HG02938 (cell line): ENCODE data around the gene RGS11.

Experiments used
- ATAC-seq: cut with Tn5 transposase; IDR thresholded peaks from one replicate; pipeline ENCODE4 v1.9.1; 2021; ENCODE audit warnings: mild to moderate bottlenecking, moderate library complexity; ENCODE audit not compliant: unreplicated experiment

Gene RGS11

GRCh38 chr16:296806-297510 lies 21.2 kb upstream of the RGS11 start:
- ATAC-seq, result no peak

GRCh38 chr16:296276-296675 lies 20.5 kb upstream of the RGS11 start:
- no peak for ATAC-seq

GRCh38 chr16:293043-293775 lies 17.5 kb upstream of the RGS11 start:
- ATAC-seq, result no peak

GRCh38 chr16:291539-291938 lies 15.8 kb upstream of the RGS11 start:
- ATAC-seq, result no peak

- ATAC-seq, result no peak
Measured at GRCh38 chr16:290681-291405, 15.1 kb upstream of the RGS11 start.

- no peak for ATAC-seq
Measured at GRCh38 chr16:290015-290680, 14.4 kb upstream of the RGS11 start.

GRCh38 chr16:289395-289997 lies 13.8 kb upstream of the RGS11 start:
- no peak for ATAC-seq

- ATAC-seq, result no peak
Measured at GRCh38 chr16:287981-288920, 12.5 kb upstream of the RGS11 start.

- no peak for ATAC-seq
Measured at GRCh38 chr16:287298-287811, 11.6 kb upstream of the RGS11 start.

GRCh38 chr16:286491-287297 lies 10.9 kb upstream of the RGS11 start:
- ATAC-seq, result no peak

GRCh38 chr16:285146-286055 lies 9.7 kb upstream of the RGS11 start:
- no peak for ATAC-seq

- ATAC-seq, result no peak
Measured at GRCh38 chr16:284204-285120, 8.7 kb upstream of the RGS11 start.

- ATAC-seq, result no peak
Measured at GRCh38 chr16:283033-283805, 7.5 kb upstream of the RGS11 start, which contains the start of gene PDIA2. Gene PDIA2, plus strand, starts transcription at chr16:283164. Its CDS starts 6 bp downstream, at chr16:283170.

GRCh38 chr16:282491-282890 lies 6.7 kb upstream of the RGS11 start:
- no peak for ATAC-seq

- no peak for ATAC-seq
Measured at GRCh38 chr16:281660-282255, 6.0 kb upstream of the RGS11 start.
